ENCODE measurements around the gene LAPTM4A.

GRCh38 chr2:20037660-20038059, 13.8 kb downstream of the LAPTM4A start:
- no peak for TF ChIP-seq POLR2AphosphoS5 (IDR thresholded peaks at IDR 0.05; ENCODE audit: insufficient read depth in 1 of 2, low read depth in 1 of 2)
- no peak for TF ChIP-seq CTCF (IDR thresholded peaks at IDR 0.05)

Measured in vagina (tissue), 2 donors.